ENCODE data around the gene C1QL4. TPM values are rescaled to one million over a fixed set of nuclear protein-coding genes. Genes with fewer than 3 reads are reported as not detected.

Gene C1QL4
- total and polyA plus RNA-seq, 2 of the 8 experiments (the other 6 are each of a cell fraction or from before 2014, with no cell fraction given), result 0.28 to 0.63 TPM

GRCh38 chr12:49335118-49335954, 1.7 kb downstream of the C1QL4 start:
- no peak overlapping the region for H2BK5ac ChIP-seq (ENCODE audit: low read depth, low read length)
- H3K56ac ChIP-seq (replicated peaks; ENCODE audit: insufficient read length, low read depth, low read length), result no peak overlapping the region
- H3K9ac ChIP-seq (replicated peaks in 1 of 4; ENCODE audit: extremely low read depth in 1 of 4, low read depth in 3 of 4, low read length in 3 of 4), result no peak overlapping the region
- ChIA-PET POLR2A (ENCODE audit: partially characterized antibody) (interaction anchor here (1.3 to 6.2 kb wide), 4 partner anchors 7 to 40 kb away, joined by 4 to 37 read pairs (median 32); partner anchors contain the start of genes DNAJC22, PRPH and TROAP), CTCF (ENCODE audit: partially characterized antibody) (interaction anchor here (0.6 to 12.7 kb wide), 9 partner anchors 8 to 514 kb away, joined by 3 to 276 read pairs (median 5); partner anchors contain the start of genes DNAJC22 and PRPH)
- peaks cover 0 to 14% (median 4%) of the 10 kb centered on the region in 4 experiments; a peak in 3 of 8 replicates for H3K36me3 ChIP-seq (ENCODE audit: control insufficient read depth in 2 of 4, insufficient read depth in 4 of 4, low read length in 3 of 4)
- H3K4me2 ChIP-seq (ENCODE audit: insufficient read depth in 1 of 2, low read depth in 2 of 2, low read length in 2 of 2), result peak overlapping the region in 1 of 2 experiments; percentile 70; a peak in 1 of 4 replicates
- no peaks in the 10 kb centered on the region for H3K79me1 ChIP-seq (ENCODE audit: low read depth, low read length)
- no peak overlapping the region for H4K5ac ChIP-seq (ENCODE audit: insufficient read length, low read depth, low read length)
- H2AK5ac ChIP-seq (ENCODE audit: low read depth, low read length), result no peak overlapping the region; the same call in 1 of the 2 replicates
- H3K18ac ChIP-seq (ENCODE audit: extremely low read depth, low read length), result no peak overlapping the region
- H3K27ac ChIP-seq (ENCODE audit: low read depth, low read length), result no peak overlapping the region
- DNase-seq (ENCODE audit: low read depth in 1 of 2, low spot score in 2 of 2) (no peak), FAIRE-seq (no peak)
- no peak overlapping the region for H4K91ac ChIP-seq (replicated peaks; ENCODE audit: insufficient read length, low read length)
- 0 out of 8 replicates have a peak overlapping the region, but pooled peaks of 1 of the 4 experiments have one; percentile 63 for H3K4me3 ChIP-seq (ENCODE audit: extremely low read depth in 1 of 4, insufficient read depth in 2 of 4, low read depth in 3 of 4, low read length in 4 of 4)
- H3K79me2 ChIP-seq (ENCODE audit: control insufficient read depth in 1 of 2, insufficient read depth in 2 of 2, low read length in 2 of 2), result no peaks in the 10 kb centered on the region
- no peak overlapping the region for H4K8ac ChIP-seq (ENCODE audit: extremely low read depth, insufficient read depth, low read length)
- no peak overlapping the region for H3K23ac ChIP-seq (ENCODE audit: insufficient read length)
- H3K4ac ChIP-seq (replicated peaks; ENCODE audit: insufficient read length, low read depth, low read length), result no peak overlapping the region
- peaks cover 4 to 9% of the 10 kb centered on the region in 2 experiments for H4K20me1 ChIP-seq (replicated peaks in 1 of 2; ENCODE audit: control insufficient read depth in 1 of 2, insufficient read depth in 2 of 2, low read length in 2 of 2)
- peaks cover 0 to 29% (median 17%) of the 10 kb centered on the region in 4 experiments; a peak in 6 of 7 replicates for H3K4me1 ChIP-seq (replicated peaks in 1 of 4; ENCODE audit: control insufficient read depth in 3 of 4, insufficient read depth in 4 of 4, low read length in 3 of 4)
- no peak overlapping the region for H2BK20ac ChIP-seq (ENCODE audit: low read length)
- H3K14ac ChIP-seq (ENCODE audit: insufficient read length), result no peak overlapping the region
- H2BK12ac ChIP-seq (ENCODE audit: low read depth, low read length), result 0 out of 2 replicates have a peak overlapping the region, but pooled peaks have one; percentile 31
- H2BK15ac ChIP-seq (ENCODE audit: low read length), result 0 out of 2 replicates have a peak overlapping the region, but pooled peaks have one; percentile 61
- no peak overlapping the region for H2AFZ ChIP-seq (ENCODE audit: low read length)
- peaks cover 61 to 87% (median 80%) of the 10 kb centered on the region in 4 experiments for H3K27me3 ChIP-seq (replicated peaks in 1 of 4; ENCODE audit: control insufficient read depth in 3 of 4, extremely low read depth in 1 of 4, insufficient read depth in 3 of 4, low read length in 3 of 4)
- WGBS, 2 experiments (ENCODE audit: extremely low coverage in 1 of 2, insufficient coverage in 1 of 2, insufficient read length in 1 of 2, insufficient replicate concordance in 2 of 2, low coverage in 1 of 2, low lambda C conversion rate in 2 of 2, missing lambda C conversion rate in 1 of 2), result 70% methylated on average over 16 of the region's 16 CpGs; no CpG with 5 or more reads in 1 of the 2 experiments
- TF ChIP-seq RNF2 (IDR thresholded peaks at IDR 0.05; ENCODE audit: borderline replicate concordance, low read depth, low read length, missing control alignments, poor library complexity, severe bottlenecking), result peak; percentile 47
- no peak for TF ChIP-seq KDM5A (IDR thresholded peaks at IDR 0.05; ENCODE audit: low read length)
- no peak for TF ChIP-seq POU5F1 (IDR thresholded peaks at IDR 0.05; ENCODE audit: low read depth, low read length)
- TF ChIP-seq EZH2 (IDR thresholded peaks at IDR 0.05; ENCODE audit: low read depth, low read length, severe bottlenecking), result no peak
- TF ChIP-seq CTBP2 (IDR thresholded peaks at IDR 0.05; ENCODE audit: borderline replicate concordance, insufficient read depth, insufficient read length, low read length), result no peak
- no peak overlapping the region for H2BK120ac ChIP-seq (replicated peaks; ENCODE audit: low read depth, low read length)
- H3K23me2 ChIP-seq (ENCODE audit: low read depth, low read length), result peaks cover 7% of the 10 kb centered on the region; the same call in 1 of the 2 replicates
- H3K9me3 ChIP-seq (ENCODE audit: insufficient read depth in 2 of 2, low read depth in 1 of 2, low read length in 1 of 2), result peaks cover 0 to 6% of the 10 kb centered on the region in 2 experiments; a peak in 1 of 4 replicates

All from H1 (cell line).